HepG2 (cell line): ENCODE measurements around the gene SLC2A8. TPM values are rescaled to one million over a fixed set of nuclear protein-coding genes. Genes with fewer than 3 reads are reported as not detected.

ENCODE experiments used
- ATAC-seq: fragments of 200-7000 bp; cut with Tn5 transposase; 3 replicates; pipeline ENCODE4 v1.9.1; 2020; ENCODE audit warnings: mild to moderate bottlenecking, moderate library complexity
- BruUV-seq: library from RNA; stranded (reverse); fragments of 400-500 nt; replicated peaks from 2 replicates; lab custom pipeline; 2021; lab: Mats Ljungman, UMichigan
- CTCF ChIA-PET: fragments of 300-600 bp; formaldehyde crosslinking; extraction: SDS; loops from one replicate; lab custom pipeline; 2021; ENCODE audit warnings: low total read pairs, inconsistent platforms, low intra/inter-chr PET ratio; lab: Yijun Ruan, JAX
- POLR2A ChIA-PET: fragments of 350-600 bp; sonication (Branson Sonifier 250); formaldehyde crosslinking; loops from one replicate; lab custom pipeline; 2020; ENCODE audit warnings: antibody characterized with exemption, inconsistent platforms; lab: Yijun Ruan, JAX
- DNase-seq: peaks from one replicate; pipeline ENCODE4 v3.0.0-alpha.2; 2015; ENCODE audit warnings: low spot score
- FAIRE-seq: peaks from 3 replicates; lab custom pipeline; 2011; peaks lifted over from hg19 to GRCh38; lab: Jason Lieb, UNC
- H2AFZ ChIP-seq: one replicate; pipeline ENCODE4 v1.6.1; 2011; ENCODE audit warnings: low read length, inconsistent platforms
- H3K27ac ChIP-seq: fragments of 300-600 bp; 3 replicates; pipeline ENCODE4 v1.8.0; 2011; ENCODE audit warnings: mixed run types, mild to moderate bottlenecking, mixed read lengths, low read length, inconsistent platforms; ENCODE audit not compliant: insufficient read depth; ENCODE audit errors: extremely low read length
- H3K27me3 ChIP-seq, 2 experiments: fragments of 200-600 bp in 1 of 2; 2 replicates in 1 of 2; 3 replicates in 1 of 2; pipeline versions ENCODE4 v1.6.0 to v1.8.0; 2011; ENCODE audit warnings: low read length in 2 of 2, mild to moderate bottlenecking in 2 of 2, moderate library complexity in 2 of 2, inconsistent platforms in 1 of 2; ENCODE audit not compliant: insufficient read depth in 2 of 2, control insufficient read depth in 1 of 2
- H3K36me3 ChIP-seq, 2 experiments: fragments of 200-600 bp in 1 of 2; replicated peaks in 1 of 2; 2 replicates in 1 of 2; 3 replicates in 1 of 2; pipeline versions ENCODE4 v1.5.1 to v1.8.0; 2011; ENCODE audit warnings: low read length in 2 of 2, inconsistent platforms in 1 of 2; ENCODE audit not compliant: insufficient read depth in 2 of 2, control insufficient read depth in 1 of 2
- H3K4me1 ChIP-seq: 2 replicates; pipeline ENCODE4 v1.5.1; 2012; ENCODE audit warnings: low read length, inconsistent platforms; ENCODE audit not compliant: insufficient read depth
- H3K4me2 ChIP-seq: 2 replicates; pipeline ENCODE4 v1.6.0; 2011; ENCODE audit warnings: low read depth, low read length, inconsistent platforms
- H3K4me3 ChIP-seq, 3 experiments: fragments of 200-600 bp in 1 of 3; sonication (generic), shearing (Covaris generic) in 1 of 3; replicated peaks in 1 of 3; 2 replicates each; pipeline ENCODE4 v1.5.1; 2011 to 2016; ENCODE audit warnings: low read length in 3 of 3, inconsistent platforms in 2 of 3, low read depth in 2 of 3, mild to moderate bottlenecking in 2 of 3, control low read depth in 1 of 3, mixed read lengths in 1 of 3; ENCODE audit not compliant: insufficient read depth in 1 of 3
- H3K79me2 ChIP-seq: one replicate; pipeline ENCODE4 v1.6.1; 2011; ENCODE audit warnings: low read length, inconsistent platforms; ENCODE audit not compliant: insufficient read depth
- H3K9ac ChIP-seq: 2 replicates; pipeline ENCODE4 v1.6.0; 2011; ENCODE audit warnings: mild to moderate bottlenecking, low read depth, low read length, inconsistent platforms; ENCODE audit not compliant: insufficient read depth
- H3K9me3 ChIP-seq: 2 replicates; pipeline ENCODE4 v1.5.1; 2012; ENCODE audit warnings: mild to moderate bottlenecking, low read length
- H4K20me1 ChIP-seq: 2 replicates; pipeline ENCODE4 v1.6.0; 2011; ENCODE audit warnings: inconsistent platforms, mild to moderate bottlenecking, low read length, moderate library complexity; ENCODE audit not compliant: insufficient read depth
- BRF2 ChIP-seq: sonication (generic); formaldehyde crosslinking; IDR thresholded peaks from 2 replicates; pipeline ENCODE4 v1.8.1; 2022; ENCODE audit warnings: mild to moderate bottlenecking, missing genetic modification reagents
- IKZF1 ChIP-seq: fragments of 450-650 bp; IDR thresholded peaks from 2 replicates; pipeline ENCODE4 v1.7.1; 2016
- KDM3A ChIP-seq: IDR thresholded peaks from 2 replicates; pipeline ENCODE4 v1.6.1; 2018; ENCODE audit warnings: low read depth, missing compliant biosample characterization
- KMT2B ChIP-seq: IDR thresholded peaks from 2 replicates; pipeline ENCODE4 v1.6.1; 2016; ENCODE audit warnings: missing genetic modification reagents, missing compliant biosample characterization
- NFKBIZ ChIP-seq: IDR thresholded peaks from 2 replicates; pipeline ENCODE4 v1.6.1; 2018; ENCODE audit warnings: missing genetic modification reagents, missing compliant biosample characterization
- RARG ChIP-seq: sonication (generic); formaldehyde crosslinking; IDR thresholded peaks from 2 replicates; pipeline ENCODE4 v1.4.0; 2020; ENCODE audit warnings: low read depth, mild to moderate bottlenecking, missing genetic modification reagents
- RERE ChIP-seq: IDR thresholded peaks from 2 replicates; pipeline ENCODE4 v1.6.1; 2016; ENCODE audit warnings: low read depth, missing genetic modification reagents, missing compliant biosample characterization
- SETDB1 ChIP-seq: sonication (generic); formaldehyde crosslinking; IDR thresholded peaks from 2 replicates; pipeline ENCODE4 v1.5.1; 2020; ENCODE audit warnings: missing genetic modification reagents, mild to moderate bottlenecking, borderline replicate concordance
- SUZ12 ChIP-seq: fragments of 150-350 bp; IDR thresholded peaks from 2 replicates; pipeline ENCODE4 v1.6.1; 2014; ENCODE audit warnings: low read depth, low read length
- ZNF383 ChIP-seq: sonication (generic); formaldehyde crosslinking; IDR thresholded peaks from 2 replicates; pipeline ENCODE4 v1.4.0; 2020; ENCODE audit warnings: missing genetic modification reagents, mild to moderate bottlenecking, borderline replicate concordance
- ZNF768 ChIP-seq: sonication (generic); formaldehyde crosslinking; IDR thresholded peaks from 2 replicates; pipeline ENCODE4 v1.4.0; 2020; ENCODE audit warnings: missing genetic modification reagents
- WGBS: methylation state at CpG from one replicate; pipeline ENCODE4 v1.1.6; 2017; ENCODE audit warnings: low lambda C conversion rate; 5-methylcytosine and 5-hydroxymethylcytosine counted together
- in situ Hi-C: cut with HindIII; loops from 2 replicates; pipeline ENCODE4 v1.10.0; 2017; ENCODE audit warnings: low pct_unique_long_range_greater_than_20kb; ENCODE audit not compliant: extremely low pct_ligation_motif_present
- intact Hi-C: fragments of 100-400 bp; cut with micrococcal nuclease; formaldehyde crosslinking; loops from one replicate; pipeline ENCODE4 v1.10.0; 2022; ENCODE audit not compliant: unreplicated experiment
- polyA plus RNA-seq, 8 experiments: library from polyadenylated mRNA; depleted of rRNA in 3 of 8; stranded (reverse) in 7 of 8; unstranded in 1 of 8; fragments of >200 nt; fragmentation: Illumina TruSeq in 4 of 8; extraction: Trizol in 4 of 8; gene quantifications; 2 replicates each; pipeline versions ENCODE4 v1.2.1 to v1.2.3, GENCODE V29; 2011 to 2016; ENCODE audit warnings: low read depth in 4 of 8, missing spikeins in 1 of 8, mixed read lengths in 1 of 8; ENCODE audit not compliant: insufficient read depth in 1 of 8
- total RNA-seq, 5 experiments: library from RNA; depleted of rRNA; stranded (reverse); fragments of >200 nt; fragmentation: Illumina TruSeq; extraction: Trizol; gene quantifications; 2 replicates each; pipeline ENCODE4 v1.2.3, GENCODE V29; 2016; ENCODE audit warnings: low read depth in 1 of 5
- TF ChIP-seq, protein P1 (sequence below): sonication (generic); formaldehyde crosslinking; conservative IDR thresholded peaks from 2 replicates; pipeline ENCODE4 v1.8.1; 2023; ENCODE audit warnings: missing genetic modification reagents
- TF ChIP-seq, protein P2 (sequence below), 2 experiments: sonication (generic) in 1 of 2; formaldehyde crosslinking in 1 of 2; IDR thresholded peaks; 2 replicates each; pipeline versions ENCODE4 v1.4.0 to v1.6.1; 2018 to 2020; ENCODE audit warnings: missing genetic modification reagents in 2 of 2, borderline replicate concordance in 1 of 2, low read depth in 1 of 2, mild to moderate bottlenecking in 1 of 2, missing biosample characterization in 1 of 2

Gene SLC2A8
- total and polyA plus RNA-seq, 2 of the 13 experiments (the other 11 are each of a cell fraction or from before 2014, with no cell fraction given): 22.6 to 48.6 TPM

DNA sequence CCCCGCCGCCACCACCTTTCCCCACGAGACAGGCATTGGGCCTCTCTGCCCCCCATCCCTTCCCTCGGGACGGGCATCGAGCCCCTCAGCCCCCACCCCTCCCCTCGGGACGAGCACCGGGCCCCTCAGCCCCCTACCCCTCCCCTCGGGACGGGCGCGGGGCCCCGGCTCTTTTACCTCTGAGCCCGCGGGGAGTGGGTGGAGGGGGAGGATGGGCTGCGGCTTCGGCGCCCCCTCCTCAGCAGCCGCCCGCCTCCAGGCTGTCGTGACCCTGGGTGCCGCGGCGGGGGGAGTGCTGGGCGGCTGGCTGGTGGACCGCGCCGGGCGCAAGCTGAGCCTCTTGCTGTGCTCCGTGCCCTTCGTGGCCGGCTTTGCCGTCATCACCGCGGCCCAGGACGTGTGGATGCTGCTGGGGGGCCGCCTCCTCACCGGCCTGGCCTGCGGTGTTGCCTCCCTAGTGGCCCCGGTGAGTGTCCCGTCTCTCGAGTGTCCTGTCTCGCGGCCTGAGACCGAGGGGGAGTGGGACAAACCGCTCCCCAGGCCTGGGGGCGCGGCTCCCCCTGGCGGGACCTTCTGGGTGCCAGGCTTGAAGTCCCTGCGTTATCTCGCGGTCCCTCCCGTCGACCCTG lies 791 bp downstream of the SLC2A8 start:
- peak; percentile 36 for DNase-seq
- intact Hi-C loops (loop anchor here (1.0 to 10.0 kb wide), 5 partner anchors 9 to 183 kb away; no protein-coding TSS in a partner anchor), in situ Hi-C loops (loop anchor here (5.0 kb wide), 2 partner anchors 35 to 185 kb away; no protein-coding TSS in a partner anchor)
- ChIA-PET CTCF (interaction anchor here (0.6 to 2.6 kb wide), 4 partner anchors 13 to 87 kb away, joined by 3 to 32 read pairs (median 8); no protein-coding TSS in a partner anchor), POLR2A (interaction anchor here (0.8 to 5.4 kb wide), 19 partner anchors 9 to 211 kb away, joined by 3 to 159 read pairs (median 8); partner anchors contain the start of genes LRSAM1, RPL12 and ZNF79)
- peak overlapping the region; percentile 90 for H3K9ac ChIP-seq
- BruUV-seq: no TSS peak
- FAIRE-seq: peak; percentile 47
- H3K4me1 ChIP-seq: peaks cover 64% of the 10 kb centered on the region
- peak overlapping the region; percentile 86 to 96 (median 88) for H3K4me3 ChIP-seq
- ATAC-seq: peak; percentile 12
- H3K9me3 ChIP-seq: no peaks in the 10 kb centered on the region
- H3K27me3 ChIP-seq: no peaks in the 10 kb centered on the region
- peaks cover 16 to 28% of the 10 kb centered on the region in 2 experiments; a peak in 4 of 5 replicates for H3K36me3 ChIP-seq
- peaks cover 10% of the 10 kb centered on the region; the same call in 1 of the 2 replicates for H4K20me1 ChIP-seq
- WGBS: 0% methylated on average over 9 of the region's 55 CpGs
- no peak overlapping the region for H2AFZ ChIP-seq
- peak overlapping the region; percentile 94 for H3K4me2 ChIP-seq
- peak overlapping the region; percentile 89 for H3K27ac ChIP-seq
- peaks cover 27% of the 10 kb centered on the region for H3K79me2 ChIP-seq
- no peak for TF ChIP-seq SETDB1 (CRISPR knock-in tag)
- TF ChIP-seq, protein P1, sequence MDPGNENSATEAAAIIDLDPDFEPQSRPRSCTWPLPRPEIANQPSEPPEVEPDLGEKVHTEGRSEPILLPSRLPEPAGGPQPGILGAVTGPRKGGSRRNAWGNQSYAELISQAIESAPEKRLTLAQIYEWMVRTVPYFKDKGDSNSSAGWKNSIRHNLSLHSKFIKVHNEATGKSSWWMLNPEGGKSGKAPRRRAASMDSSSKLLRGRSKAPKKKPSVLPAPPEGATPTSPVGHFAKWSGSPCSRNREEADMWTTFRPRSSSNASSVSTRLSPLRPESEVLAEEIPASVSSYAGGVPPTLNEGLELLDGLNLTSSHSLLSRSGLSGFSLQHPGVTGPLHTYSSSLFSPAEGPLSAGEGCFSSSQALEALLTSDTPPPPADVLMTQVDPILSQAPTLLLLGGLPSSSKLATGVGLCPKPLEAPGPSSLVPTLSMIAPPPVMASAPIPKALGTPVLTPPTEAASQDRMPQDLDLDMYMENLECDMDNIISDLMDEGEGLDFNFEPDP (CRISPR knock-in tag): no peak
- TF ChIP-seq RARG: no peak
- TF ChIP-seq NFKBIZ (CRISPR knock-in tag): no peak
- no peak for TF ChIP-seq BRF2 (CRISPR knock-in tag)
- TF ChIP-seq ZNF768 (CRISPR knock-in tag): peak; percentile 46; the same call in 1 of the 2 replicates
- no peak for TF ChIP-seq KMT2B (CRISPR knock-in tag)
- TF ChIP-seq KDM3A (CRISPR knock-in tag): 0 out of 2 replicates have a peak, but pooled peaks have one; percentile 23
- TF ChIP-seq SUZ12: no peak
- TF ChIP-seq, protein P2, sequence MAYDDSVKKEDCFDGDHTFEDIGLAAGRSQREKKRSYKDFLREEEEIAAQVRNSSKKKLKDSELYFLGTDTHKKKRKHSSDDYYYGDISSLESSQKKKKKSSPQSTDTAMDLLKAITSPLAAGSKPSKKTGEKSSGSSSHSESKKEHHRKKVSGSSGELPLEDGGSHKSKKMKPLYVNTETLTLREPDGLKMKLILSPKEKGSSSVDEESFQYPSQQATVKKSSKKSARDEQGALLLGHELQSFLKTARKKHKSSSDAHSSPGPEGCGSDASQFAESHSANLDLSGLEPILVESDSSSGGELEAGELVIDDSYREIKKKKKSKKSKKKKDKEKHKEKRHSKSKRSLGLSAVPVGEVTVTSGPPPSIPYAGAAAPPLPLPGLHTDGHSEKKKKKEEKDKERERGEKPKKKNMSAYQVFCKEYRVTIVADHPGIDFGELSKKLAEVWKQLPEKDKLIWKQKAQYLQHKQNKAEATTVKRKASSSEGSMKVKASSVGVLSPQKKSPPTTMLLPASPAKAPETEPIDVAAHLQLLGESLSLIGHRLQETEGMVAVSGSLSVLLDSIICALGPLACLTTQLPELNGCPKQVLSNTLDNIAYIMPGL (CRISPR knock-in tag; IDR thresholded peaks at IDR 0.05; ENCODE audit: borderline replicate concordance in 1 of 2, low read depth in 1 of 2): peak; percentile 82 to 85
- no peak for TF ChIP-seq RERE (CRISPR knock-in tag)
- no peak for TF ChIP-seq IKZF1
- 0 out of 2 replicates have a peak, but pooled peaks have one; percentile 68 for TF ChIP-seq ZNF383 (CRISPR knock-in tag)
